Measurements from ENCODE around the gene RSPO4. TPM values are rescaled to one million over a fixed set of nuclear protein-coding genes. Genes with fewer than 3 reads are reported as not detected.
"Not testable (repeated sequence)": the region's sequence is repeated elsewhere in the genome, so short reads cannot be mapped to it uniquely, and the experiment has no call there.

RSPO4 gene
- total RNA-seq, 1 donor from 2014 or later: not detected

DNA sequence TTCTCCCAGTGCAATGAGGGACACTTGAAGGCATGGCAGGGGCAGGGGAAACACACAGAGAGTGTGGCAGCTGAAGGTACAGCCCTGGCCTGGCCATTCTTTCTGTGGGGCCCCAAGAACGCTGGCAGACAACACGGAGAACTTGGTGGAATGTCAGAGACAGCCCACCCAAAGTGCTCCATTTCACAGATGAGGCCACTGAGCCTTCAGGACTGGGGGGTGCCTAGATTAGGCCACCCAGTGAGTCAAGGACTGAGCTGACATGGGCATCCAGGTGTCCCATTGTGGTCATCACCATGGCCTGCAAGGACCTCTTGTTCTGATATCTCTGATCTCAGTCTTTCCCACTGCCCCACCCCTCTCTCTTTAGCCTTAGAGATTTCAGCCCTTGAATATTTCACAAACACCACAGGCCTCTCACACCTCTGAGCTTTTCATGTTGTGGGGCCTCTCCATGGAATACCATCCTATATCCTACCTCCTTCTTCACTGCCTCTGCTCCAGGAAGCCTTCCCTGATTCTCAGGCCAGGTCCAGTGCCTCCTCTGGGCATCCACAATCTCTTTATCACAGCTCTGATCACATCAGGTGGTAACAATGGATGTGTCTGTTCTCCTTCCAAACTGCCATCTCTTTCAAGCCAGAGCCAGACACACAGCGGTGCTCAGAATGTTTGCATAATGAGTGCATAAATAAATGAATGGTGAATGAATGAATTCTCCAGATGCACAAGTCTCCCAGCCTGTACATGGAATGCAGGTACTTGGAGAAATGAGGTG lies 2.0 kb upstream of the RSPO4 start:
- no peak for DNase-seq (ENCODE audit: low spot score)

DNA sequence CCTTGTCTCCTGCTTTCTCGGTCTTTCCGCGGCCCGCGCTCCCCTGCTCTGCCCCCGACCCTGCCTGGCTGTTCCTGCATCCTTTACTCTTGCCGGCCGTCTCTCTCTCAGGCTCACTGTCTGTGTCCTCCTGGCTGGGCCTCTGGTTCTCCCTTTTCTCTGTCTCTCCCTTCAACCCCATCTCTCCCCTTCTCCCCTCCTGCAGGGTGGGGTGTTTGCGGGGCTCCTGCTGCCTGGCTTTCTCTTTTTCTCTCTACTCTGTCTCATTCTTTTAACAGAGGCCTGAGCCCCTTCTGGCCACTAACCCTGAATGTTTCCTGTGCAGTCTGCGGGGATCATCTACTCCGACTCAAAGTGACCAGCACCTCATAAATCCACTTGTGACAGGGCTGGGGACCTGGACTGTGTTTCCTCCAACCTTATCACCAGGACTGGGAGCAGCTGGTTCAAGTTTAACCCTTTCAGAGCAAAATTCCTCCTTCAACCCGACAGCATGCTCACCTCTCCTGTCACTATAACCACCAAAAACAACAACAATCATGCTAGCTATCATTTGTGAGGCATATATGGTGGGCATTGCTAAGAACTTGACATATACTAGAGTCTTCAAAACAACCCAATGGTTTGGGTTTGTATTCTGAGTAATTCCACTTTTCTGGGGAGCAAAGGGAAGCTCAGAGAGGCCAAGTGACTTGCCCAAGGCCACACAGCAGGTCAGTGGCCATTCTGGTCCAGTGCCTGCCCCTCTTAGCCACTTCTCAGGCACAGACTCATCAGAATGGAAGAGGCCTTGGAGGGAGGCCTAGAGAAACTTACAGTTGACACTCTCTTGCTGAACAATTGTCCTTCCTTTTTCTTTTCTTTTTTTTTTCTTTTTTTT lies 811 bp upstream of the RSPO4 start:
- peak; percentile 4 for DNase-seq (ENCODE audit: low spot score)

DNA sequence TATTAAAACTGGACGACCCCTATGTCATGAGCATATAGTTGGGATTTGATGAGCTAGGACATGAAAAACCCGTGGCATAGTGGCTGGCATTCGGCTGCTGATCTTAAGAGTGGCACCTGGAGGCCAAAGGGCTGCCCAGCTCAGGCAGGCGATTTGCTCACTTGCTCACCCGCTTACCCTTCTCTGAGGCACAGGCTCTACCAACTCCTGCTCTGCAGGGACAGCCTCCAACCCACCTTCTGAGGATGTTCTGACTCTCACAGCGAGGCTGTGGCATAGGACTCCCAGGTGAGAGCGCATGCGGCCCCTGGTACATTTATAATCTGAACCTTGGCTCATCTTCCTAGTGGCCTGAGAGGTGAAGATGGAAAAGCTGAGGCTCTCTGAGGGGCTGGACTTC lies 995 bp downstream of the RSPO4 start:
- no peak for DNase-seq (ENCODE audit: low spot score)

DNA sequence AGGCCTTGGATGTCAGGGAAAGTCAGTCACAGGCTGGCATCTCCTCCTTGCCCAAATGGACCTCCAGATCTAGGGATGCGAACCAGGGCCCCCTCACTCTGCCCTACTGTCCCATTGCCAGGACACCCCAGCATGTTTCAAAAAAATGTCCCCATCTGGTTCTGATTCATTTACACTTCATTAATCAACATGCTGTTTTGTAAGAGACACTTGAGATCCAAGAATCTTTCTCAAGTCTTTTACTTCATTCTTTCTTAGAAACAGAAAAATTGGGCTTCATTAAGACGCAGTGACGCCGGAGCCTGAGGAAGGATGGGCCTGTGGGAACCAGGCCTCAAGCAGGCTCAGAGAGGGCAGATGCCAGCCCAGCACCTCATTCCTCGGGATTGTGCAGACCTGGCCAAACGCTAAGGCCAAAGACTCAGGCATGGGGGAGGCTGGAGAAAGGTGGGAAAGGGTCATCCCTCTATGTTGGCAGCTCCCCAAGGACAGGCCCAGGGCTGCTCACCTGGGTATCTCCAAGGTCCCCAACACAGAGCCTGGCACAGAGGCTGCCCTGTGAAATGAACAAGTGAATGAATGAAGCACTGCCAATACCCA lies 3.8 kb downstream of the RSPO4 start:
- DNase-seq (ENCODE audit: low spot score): no peak

DNA sequence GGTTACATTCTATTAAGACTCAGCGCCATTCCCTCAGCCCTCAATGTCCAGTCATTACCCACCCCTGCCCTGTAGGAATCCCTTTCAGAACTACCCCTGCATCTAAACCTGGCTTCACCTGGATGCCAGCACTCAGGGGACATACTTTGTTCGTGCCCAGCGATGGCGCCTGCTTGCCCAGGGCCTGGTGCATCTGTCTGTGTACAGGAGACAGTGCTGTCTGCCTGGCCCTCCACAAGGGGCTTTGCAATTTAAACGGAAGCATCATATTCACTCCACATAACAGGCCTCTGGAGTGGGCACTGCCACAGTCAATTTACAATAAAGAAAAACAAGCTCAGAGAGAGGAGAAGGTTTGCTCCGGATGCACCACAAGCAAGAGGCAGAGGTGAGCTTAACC lies 4.6 kb downstream of the RSPO4 start:
- no peak for DNase-seq (ENCODE audit: low spot score)

DNA sequence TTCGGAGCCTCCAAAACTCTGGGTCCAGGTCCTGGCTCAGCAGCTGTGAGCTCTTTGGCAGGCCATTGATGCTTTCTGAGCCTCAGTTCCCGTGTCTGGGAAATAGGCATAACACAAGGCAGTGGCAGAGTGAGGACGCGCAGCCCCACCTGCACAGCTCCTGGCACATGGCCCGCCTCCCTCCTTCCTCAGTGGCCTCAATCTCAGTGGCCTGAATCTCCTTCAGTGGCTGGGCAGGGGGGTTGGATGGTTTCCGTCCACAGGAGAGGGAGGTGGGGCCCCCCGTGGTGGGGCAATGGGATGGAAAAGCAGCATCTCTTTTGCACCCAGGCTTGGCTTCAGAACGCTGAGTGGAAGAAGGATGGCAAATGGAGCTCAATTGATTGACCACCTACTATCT lies 5.1 kb downstream of the RSPO4 start:
- no peak for DNase-seq (ENCODE audit: low spot score)

DNA sequence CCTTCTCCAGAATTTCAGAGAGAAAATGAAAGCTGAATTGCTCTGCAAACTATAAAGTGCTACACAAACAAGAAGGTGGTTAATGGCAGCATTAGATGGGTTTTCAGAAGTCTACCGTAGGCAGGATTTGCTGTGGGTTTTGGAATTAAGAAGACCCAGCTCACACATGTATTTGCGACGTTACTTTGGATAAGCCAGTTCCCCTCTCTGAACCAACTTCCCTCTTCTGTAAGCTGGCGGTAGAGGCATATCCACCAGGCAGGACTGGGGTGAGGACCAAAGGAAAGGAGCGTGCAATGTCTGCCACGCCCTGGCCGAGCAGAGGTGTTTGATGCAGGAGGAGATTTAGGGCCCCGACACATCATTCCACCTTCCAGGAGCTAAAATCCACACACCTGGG lies 6.9 kb downstream of the RSPO4 start:
- DNase-seq (ENCODE audit: low spot score): no peak

DNA sequence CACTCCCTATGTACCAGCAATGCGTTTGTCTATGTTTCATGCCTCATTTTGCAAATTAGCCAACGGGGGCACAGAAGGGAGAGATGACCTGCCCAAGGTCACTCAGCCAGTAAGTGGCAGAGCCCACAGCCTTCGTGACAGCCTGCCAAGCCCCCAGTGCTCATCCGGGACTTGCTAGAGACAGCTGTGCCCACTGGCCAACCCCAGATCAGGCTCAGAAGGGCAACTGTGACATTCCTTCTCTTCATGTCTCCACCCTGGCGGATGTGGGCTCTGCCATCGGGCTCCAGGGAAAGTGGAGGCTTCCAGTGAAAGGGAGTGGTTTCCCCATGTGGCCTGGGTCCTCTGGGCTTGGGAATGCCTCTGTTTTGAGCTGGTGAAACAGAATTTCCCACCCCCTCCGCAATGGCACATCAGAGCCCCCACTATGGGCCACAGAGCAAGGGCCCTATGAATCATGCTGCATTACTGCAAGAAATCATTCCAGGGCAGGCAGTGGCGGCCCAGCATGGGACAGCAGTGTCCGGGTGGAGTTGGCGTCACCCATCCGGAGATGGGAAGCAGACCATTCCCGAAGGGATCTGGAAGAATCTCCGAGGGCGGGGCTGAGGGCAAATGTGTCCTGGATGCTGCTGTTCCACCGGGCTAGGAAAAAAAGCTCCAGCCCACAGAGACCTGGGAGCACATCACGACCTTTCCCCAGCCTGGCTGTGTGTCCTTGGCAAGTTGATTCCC lies 9.1 kb downstream of the RSPO4 start:
- no peak for DNase-seq (ENCODE audit: low spot score)

DNA sequence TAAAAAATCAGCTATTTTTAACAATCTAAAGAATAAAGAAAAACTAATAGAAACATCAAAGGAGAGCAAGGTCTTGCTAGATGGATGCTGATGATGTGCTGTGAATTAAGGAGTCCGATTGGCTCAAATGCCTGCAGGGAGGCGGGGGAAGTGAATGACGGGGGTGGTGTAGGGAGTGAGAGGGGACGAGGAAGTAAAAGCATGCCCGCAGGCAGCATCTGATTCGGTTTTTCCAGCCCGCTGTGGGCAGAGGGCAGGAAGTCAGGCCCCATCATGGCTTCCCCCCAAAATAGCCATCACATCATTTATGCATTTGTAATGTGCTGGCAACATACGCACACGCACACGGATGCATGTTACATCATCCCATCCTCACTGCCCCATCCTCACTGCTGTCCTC lies 10.3 kb downstream of the RSPO4 start:
- DNase-seq (ENCODE audit: low spot score): no peak

DNA sequence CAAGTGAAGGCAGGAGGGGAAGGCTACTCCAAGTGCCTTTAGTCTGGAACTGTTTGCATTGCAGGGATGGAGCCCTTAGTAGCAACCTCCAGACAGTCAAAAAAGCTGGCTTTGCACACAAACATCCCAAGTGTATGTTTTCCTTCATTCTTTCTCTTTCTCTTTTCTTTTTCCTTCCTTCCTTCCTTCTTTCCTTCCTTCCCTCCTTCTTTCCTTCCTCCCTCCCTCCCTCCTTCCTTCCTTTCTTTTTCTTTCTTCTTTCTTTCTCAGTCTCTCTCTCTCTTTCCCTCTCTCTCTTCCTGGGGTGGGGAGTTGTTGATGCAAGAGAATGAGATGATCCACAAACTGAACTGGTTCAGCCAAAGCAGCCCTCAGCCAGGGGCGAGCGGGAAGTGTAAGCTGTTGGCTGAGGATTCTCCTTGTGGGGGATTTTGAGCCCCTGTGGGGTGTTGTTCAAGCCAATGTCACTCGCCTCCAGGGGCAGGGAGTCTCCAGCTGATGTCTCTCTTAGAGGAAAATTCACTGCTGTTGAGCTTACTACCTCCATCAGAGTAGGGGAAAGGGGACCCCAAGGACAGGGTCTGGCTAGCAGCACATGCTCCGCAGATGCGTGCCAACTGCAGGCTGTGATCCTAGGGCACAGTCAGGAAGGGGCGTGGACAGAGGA lies 11.7 kb downstream of the RSPO4 start:
- DNase-seq (ENCODE audit: low spot score): no peak

DNA sequence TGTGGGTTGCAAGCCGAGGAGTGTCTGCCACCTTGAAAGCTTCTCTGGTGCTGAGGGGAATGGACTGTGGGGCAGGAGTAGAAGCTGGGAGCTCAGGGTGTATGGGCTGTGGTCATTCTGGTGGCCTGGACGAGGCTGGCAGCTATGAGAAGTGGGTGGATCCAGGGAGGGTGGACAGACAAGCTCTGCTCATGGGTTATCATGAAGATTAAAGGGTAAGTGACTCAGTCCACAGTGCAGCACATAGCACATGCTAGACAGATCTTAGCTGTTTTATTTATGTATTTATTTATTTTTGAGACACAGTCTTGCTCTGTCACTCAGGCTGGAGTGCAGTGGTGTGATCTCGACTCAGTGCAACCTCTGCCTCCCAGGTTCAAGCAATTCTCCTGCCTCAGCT lies 13.8 kb downstream of the RSPO4 start:
- DNase-seq (ENCODE audit: low spot score): no peak

DNA sequence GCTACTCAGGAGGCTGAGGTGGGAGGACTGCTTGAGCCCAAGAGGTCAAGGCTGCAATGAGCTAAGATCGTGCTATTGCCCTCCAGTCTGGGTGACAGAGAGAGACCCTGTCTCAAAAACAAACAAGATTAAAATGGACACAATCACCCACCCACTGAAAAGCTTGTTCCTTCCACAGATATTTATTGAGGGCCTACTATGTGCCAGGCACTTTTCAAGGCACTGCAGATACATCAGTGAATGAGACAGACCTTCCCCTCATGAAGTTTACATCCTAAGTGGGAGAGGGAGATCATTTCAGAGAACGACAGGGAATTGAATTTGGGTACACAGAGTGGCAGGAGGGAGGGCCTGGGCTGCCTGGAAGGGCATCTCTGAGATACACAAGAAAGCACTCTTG lies 14.4 kb downstream of the RSPO4 start:
- no peak for DNase-seq (ENCODE audit: low spot score)

DNA sequence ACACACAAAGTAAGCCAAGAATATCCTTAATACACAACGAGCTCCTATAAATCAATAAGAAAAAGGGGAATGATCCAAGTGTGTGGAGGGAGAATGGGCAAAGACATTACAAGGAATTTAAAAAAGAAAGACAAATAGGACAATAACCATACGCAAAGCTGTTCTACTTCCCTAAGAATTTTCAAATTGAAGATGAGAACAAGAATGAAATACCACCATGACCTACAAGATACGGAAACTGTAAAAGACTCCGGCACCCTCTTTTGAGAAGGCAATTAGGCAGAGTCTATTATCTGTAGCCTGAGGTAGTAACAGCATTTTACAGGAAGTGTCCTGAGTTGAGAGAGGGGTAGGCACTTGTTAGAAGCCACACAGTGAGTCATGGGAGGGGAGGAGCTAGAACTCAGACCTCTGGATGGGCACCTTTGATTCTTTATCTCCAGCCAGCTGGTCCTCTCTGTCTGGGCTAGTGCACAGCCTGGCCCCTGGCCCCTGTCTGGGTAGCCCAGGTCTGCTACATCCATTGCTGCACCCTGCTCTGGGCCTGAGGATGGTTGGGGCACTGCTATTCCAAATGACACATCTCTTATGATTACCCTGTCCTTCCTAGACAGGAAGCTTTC lies 15.3 kb downstream of the RSPO4 start:
- no peak for DNase-seq (ENCODE audit: low spot score)

DNA sequence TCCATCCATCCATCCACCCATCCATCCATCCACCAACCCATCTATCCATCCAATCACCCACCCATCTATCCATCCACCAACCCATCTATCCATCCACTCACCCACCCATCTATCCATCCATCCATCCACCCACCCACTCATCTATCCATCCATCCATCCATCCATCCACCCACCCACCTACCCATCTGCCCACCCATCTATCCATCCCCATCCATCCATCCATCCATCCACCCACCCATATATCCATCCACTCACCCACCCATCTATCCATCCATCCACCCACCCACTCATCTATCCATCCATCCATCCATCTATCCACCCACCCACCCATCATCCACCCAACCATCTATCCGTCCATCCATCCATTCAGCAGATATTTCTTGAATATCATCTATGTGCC lies 17.1 kb downstream of the RSPO4 start:
- not testable (repeated sequence) for DNase-seq (ENCODE audit: low spot score)

DNA sequence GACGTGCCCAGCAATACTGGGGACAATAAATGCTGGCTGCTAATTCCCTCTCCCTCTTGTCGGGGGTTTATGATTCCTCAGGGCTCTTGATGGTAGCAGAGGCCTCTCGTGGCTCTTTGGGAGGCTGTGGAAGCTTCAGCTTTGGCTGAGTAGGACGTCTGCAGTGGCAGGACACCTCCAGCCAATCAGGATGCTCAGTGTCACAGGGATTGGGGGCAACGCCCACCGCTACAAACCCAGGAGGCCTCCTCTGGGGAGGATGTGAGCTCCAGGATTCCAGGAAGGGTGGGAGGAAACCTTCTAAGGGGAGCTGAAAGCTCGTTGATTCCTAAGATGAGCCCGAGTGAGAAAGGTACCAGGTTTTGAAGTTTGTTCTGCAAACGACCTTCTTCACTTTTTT lies 19.4 kb downstream of the RSPO4 start:
- DNase-seq (ENCODE audit: low spot score): no peak

DNA sequence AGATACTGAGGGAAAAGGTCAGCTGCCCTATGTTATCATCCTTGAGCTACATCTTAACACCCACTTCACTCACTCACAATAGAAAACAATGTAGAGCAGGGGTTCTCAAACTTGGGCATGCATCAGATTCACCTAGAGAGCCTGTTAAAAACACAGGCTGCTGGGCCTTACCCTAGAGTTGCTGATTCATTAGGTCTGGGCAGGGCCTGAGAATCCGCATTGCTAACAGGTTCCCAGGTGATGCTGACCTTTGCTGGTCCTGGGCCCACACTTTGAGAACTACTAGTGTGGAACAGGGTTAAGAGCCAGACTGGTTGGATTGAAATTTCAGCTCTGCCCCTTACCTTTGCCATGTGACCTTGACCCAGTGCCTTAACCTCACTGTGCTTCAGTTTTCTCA lies 25.1 kb downstream of the RSPO4 start:
- DNase-seq (ENCODE audit: low spot score): no peak

DNA sequence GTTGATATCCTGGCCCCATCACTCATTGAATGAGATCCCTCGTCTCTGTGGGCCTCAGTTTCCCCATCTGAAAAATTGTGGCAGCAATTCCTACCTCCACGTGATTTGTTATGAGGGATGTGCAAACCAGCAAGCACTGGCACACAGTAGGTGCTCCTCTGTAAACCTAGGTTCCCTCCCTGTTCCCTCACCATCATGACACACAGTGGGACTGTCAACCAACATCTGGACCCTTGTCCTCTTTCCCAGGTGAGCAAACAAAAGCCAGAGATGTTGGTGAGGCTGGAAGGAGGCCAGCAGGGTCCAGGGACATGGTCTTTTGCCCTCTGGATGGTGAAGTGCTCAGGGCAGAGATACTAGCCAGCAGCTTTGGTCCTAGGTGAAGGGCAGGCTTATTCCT lies 26.1 kb downstream of the RSPO4 start:
- DNase-seq (ENCODE audit: low spot score): no peak

DNA sequence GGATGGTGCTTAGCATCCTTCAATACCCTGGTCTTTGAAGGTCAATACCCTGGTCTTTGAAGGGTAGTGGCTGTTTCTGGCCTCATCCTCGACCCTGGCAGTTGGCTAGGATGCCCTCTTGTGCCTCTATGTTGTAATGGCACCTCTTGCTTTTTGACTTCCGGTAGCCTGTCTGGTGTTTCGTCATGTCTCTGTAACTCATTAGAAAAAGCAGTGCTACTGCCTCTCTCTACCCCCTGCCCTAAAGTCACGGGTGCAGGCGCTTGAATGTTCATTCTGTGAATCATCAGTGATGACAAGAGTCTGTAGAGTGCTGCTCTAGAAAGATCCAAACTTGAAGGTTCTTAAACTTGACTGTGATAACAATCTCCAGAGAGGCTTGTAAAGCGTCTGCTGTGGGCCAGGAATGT lies 28.3 kb downstream of the RSPO4 start:
- DNase-seq (ENCODE audit: low spot score): peak; percentile 17

DNA sequence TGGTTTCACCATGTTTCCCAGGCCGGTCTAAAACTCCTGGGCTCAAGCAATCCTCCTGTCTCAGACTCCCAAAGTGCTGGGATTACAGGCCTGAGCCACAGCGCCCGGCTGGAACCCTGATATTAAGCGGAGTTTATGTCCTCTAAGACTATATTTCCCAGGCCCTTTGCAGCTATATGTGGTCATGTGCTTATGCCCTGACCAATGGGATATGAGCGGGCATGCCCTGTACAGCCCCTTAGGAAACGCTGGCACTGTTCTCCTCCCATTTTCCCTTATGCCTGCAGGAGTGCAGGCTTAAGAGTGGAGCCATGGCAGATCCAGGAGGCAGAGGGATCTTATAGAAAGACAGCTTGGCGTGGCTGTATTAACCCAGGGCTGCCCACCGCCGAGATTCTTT lies 29.9 kb downstream of the RSPO4 start:
- no peak for DNase-seq (ENCODE audit: low spot score)

DNA sequence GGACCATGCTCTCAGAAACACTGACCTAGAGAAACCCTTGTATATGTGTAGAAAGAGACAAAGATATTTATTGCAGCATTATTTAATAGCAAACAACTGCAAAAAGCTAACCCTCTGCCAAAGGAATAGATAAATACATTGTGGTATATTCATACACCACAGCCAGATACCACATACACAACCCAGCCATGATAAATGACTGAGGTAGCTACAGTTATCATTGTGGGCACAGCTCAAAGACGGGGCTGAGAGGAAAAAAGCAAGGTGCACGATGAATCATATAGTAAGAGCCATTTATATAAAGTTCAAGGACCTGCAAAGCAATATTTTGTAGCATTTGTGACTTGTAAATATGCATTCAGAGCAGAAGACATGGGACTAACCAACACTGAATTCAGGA lies 30.8 kb downstream of the RSPO4 start:
- no peak for DNase-seq (ENCODE audit: low spot score)

DNA sequence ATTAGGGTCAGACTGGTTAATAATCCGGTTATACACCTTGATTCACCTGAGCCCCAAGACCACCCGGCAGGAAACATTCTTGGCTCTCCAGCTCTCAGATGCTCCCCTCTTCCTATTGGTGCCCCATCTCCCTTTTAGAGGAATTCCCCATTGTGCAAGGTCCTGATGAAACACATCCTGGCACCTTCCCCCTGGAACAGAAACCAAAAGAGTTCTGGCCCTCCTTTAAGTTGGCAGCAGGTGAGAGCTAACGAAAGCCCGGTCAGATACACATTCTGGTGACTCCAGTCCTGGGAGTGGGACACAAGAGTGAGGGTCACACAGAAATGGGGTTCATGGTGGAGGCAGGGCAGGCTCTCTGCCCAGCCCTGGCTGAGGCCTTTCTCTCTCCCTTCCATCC lies 32.2 kb downstream of the RSPO4 start:
- DNase-seq (ENCODE audit: low spot score): no peak

All from umbilical cord (tissue), 2 donors.